Endothelial cell of umbilical vein (primary cell): Measurements from ENCODE around the gene CAMP.

Source experiments
- EZH2 ChIP-seq: IDR thresholded peaks from 2 replicates; pipeline ENCODE4 v1.6.1; 2012; ENCODE audit warnings: borderline replicate concordance, low read depth, mild to moderate bottlenecking, moderate library complexity, low read length, inconsistent platforms; ENCODE audit not compliant: severe bottlenecking
- FOS ChIP-seq: IDR thresholded peaks from 2 replicates; pipeline ENCODE4 v1.6.1; 2011; ENCODE audit warnings: mild to moderate bottlenecking, low read length, moderate library complexity, borderline replicate concordance; ENCODE audit not compliant: insufficient read depth
- GATA2 ChIP-seq: IDR thresholded peaks from 2 replicates; pipeline ENCODE4 v1.7.0; 2011; ENCODE audit warnings: low read depth, mild to moderate bottlenecking, moderate library complexity, mixed read lengths, low read length; ENCODE audit not compliant: insufficient read length, insufficient read depth
- JUN ChIP-seq: IDR thresholded peaks from 2 replicates; pipeline ENCODE4 v1.6.1; 2011; ENCODE audit warnings: borderline replicate concordance, low read depth; ENCODE audit not compliant: insufficient read length, insufficient read depth
- POLR2A ChIP-seq: IDR thresholded peaks from 2 replicates; pipeline ENCODE4 v1.6.1; 2012; ENCODE audit warnings: low read depth, mild to moderate bottlenecking, control low read depth, low read length
- POLR2AphosphoS5 ChIP-seq: IDR thresholded peaks from 2 replicates; pipeline ENCODE4 v1.6.1; 2012; ENCODE audit warnings: low read depth, mild to moderate bottlenecking, control low read depth, low read length, moderate library complexity; ENCODE audit not compliant: insufficient read depth
- TF ChIP-seq, protein P1 (sequence below), 2 donors: IDR thresholded peaks; 1 replicate in 1 of 2; 2 replicates in 1 of 2; pipeline ENCODE4 v1.5.1; 2011; ENCODE audit warnings: low read length in 2 of 2, mild to moderate bottlenecking in 2 of 2, moderate library complexity in 2 of 2, control low read depth in 1 of 2, inconsistent platforms in 1 of 2, low read depth in 1 of 2; ENCODE audit not compliant: insufficient read depth in 1 of 2; ENCODE audit errors: extremely low read depth in 1 of 2
- TF ChIP-seq, protein P2 (sequence below): IDR thresholded peaks from 2 replicates; pipeline ENCODE4 v1.6.1; 2011; ENCODE audit not compliant: insufficient read depth, insufficient read length

DNA sequence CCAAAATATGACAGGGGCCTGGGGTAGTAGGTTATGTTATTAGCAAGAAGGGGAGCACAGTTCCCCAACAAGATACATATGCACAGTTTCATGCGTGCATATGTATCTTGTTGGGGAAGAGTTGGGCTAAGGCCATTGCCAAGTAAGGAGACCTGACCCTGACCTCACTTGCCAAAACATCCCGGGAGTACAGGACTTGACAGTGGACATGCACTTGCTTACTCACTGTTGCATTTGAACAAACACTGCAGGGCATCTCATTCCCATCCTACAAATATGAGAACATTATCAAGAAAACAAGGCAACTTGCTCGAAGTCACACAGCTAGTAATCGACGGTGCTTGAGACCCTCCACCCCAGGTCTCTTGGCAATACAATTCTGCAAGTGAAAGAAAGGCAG lies 4.8 kb upstream of the CAMP start:
- TF ChIP-seq, protein P1, sequence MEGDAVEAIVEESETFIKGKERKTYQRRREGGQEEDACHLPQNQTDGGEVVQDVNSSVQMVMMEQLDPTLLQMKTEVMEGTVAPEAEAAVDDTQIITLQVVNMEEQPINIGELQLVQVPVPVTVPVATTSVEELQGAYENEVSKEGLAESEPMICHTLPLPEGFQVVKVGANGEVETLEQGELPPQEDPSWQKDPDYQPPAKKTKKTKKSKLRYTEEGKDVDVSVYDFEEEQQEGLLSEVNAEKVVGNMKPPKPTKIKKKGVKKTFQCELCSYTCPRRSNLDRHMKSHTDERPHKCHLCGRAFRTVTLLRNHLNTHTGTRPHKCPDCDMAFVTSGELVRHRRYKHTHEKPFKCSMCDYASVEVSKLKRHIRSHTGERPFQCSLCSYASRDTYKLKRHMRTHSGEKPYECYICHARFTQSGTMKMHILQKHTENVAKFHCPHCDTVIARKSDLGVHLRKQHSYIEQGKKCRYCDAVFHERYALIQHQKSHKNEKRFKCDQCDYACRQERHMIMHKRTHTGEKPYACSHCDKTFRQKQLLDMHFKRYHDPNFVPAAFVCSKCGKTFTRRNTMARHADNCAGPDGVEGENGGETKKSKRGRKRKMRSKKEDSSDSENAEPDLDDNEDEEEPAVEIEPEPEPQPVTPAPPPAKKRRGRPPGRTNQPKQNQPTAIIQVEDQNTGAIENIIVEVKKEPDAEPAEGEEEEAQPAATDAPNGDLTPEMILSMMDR (IDR thresholded peaks at IDR 0.05; ENCODE audit: extremely low read depth in 1 of 2, insufficient read depth in 1 of 2, low read depth in 1 of 2, low read length in 2 of 2), result no peak
- TF ChIP-seq POLR2A, result no peak
- no peak for TF ChIP-seq EZH2
- TF ChIP-seq, protein P2, sequence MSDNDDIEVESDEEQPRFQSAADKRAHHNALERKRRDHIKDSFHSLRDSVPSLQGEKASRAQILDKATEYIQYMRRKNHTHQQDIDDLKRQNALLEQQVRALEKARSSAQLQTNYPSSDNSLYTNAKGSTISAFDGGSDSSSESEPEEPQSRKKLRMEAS, result no peak
- no peak for TF ChIP-seq POLR2AphosphoS5
- TF ChIP-seq FOS, result no peak
- no peak for TF ChIP-seq JUN
- TF ChIP-seq GATA2, result no peak
